ENCODE measurements around the gene PPM1A. TPM values are rescaled to one million over a fixed set of nuclear protein-coding genes. Genes with fewer than 3 reads are reported as not detected.

The PPM1A gene
- polyA plus RNA-seq, 3 donors, result 18.4 to 34.1 (median 21.5) TPM

GRCh38 chr14:60251877-60252276 lies 2.9 kb downstream of the PPM1A start:
- H3K36me3 Mint-ChIP-seq, result peaks cover 0 to 7% of the 10 kb centered on the region in 2 donors
- Histone ChIP-seq H3K9me3 (replicated peaks in 1 of 2; ENCODE audit: control insufficient read depth in 1 of 2, insufficient read depth in 1 of 2, low read length in 2 of 2) (no peaks in the 10 kb centered on the region), H3K4me2 (replicated peaks; ENCODE audit: extremely low read depth, low read length, poor library complexity, severe bottlenecking) (no peak overlapping the region), H3K9ac (ENCODE audit: insufficient read depth, low read length, poor library complexity, severe bottlenecking) (no peak overlapping the region), H3K4me1 (ENCODE audit: control insufficient read depth in 1 of 2, insufficient read depth in 2 of 2, low read length in 2 of 2) (peaks cover 34 to 39% of the 10 kb centered on the region in 2 donors), H3K36me3 (replicated peaks in 1 of 2; ENCODE audit: control insufficient read depth in 1 of 2, insufficient read depth in 2 of 2, low read length in 2 of 2) (no peaks in the 10 kb centered on the region), H3K27me3 (ENCODE audit: control insufficient read depth in 2 of 2, insufficient read depth in 2 of 2, low read length in 2 of 2) (no peaks in the 10 kb centered on the region), H2AFZ (ENCODE audit: insufficient read depth, low read depth, low read length, poor library complexity, severe bottlenecking) (no peak overlapping the region), H4K20me1 (ENCODE audit: insufficient read depth, low read length) (peaks cover 69% of the 10 kb centered on the region), H3K27ac (ENCODE audit: low read depth in 1 of 2, low read length in 2 of 2) (no peak overlapping the region), H3K79me2 (ENCODE audit: insufficient read depth, low read length) (peaks cover 71% of the 10 kb centered on the region), H3K4me3 (replicated peaks in 1 of 3; ENCODE audit: low read depth in 2 of 3, low read length in 3 of 3) (no peak overlapping the region)
- H3K4me3 Mint-ChIP-seq, result peak overlapping the region; percentile 36 to 56
- peaks cover 57% of the 10 kb centered on the region for H3K4me1 Mint-ChIP-seq
- TF ChIP-seq CTCF (IDR thresholded peaks at IDR 0.05), result no peak
- intact Hi-C loops (cut with micrococcal nuclease), result no loop called here
- H3K27ac Mint-ChIP-seq, result peak overlapping the region in 2 of 7 donors; percentile 3 to 44
- no peaks in the 10 kb centered on the region for H3K27me3 Mint-ChIP-seq (ENCODE audit: low read depth in 3 of 3)
- WGBS (ENCODE audit: insufficient coverage), result no CpG with 5 or more reads among the region's 1 CpG
- peaks cover 0 to 5% (median 0%) of the 10 kb centered on the region in 7 donors for H3K9me3 Mint-ChIP-seq
- no peak for DNase-seq

DNA sequence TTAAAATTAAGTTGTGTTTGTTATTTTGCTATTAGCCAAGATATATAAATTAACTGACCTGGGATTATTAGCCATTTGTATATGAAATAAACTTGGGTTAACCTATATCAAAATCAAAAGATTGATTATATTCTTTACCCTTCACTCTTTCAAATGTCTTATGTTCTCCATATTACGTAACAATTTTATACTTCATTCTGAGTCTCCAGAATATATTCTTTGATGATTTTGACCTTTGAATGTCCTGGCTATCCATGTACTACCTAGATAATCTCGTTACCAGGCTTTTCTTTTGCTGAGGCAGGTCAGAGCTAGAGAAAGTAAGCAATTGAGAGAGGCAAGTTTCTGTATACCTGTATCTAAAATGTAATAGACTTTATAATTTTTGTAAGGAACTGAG lies 3.6 kb downstream of the PPM1A start:
- H3K27ac Mint-ChIP-seq, result no peak overlapping the region
- H3K27me3 Mint-ChIP-seq (ENCODE audit: low read depth in 3 of 3), result no peaks in the 10 kb centered on the region
- no peak overlapping the region for H3K4me3 Mint-ChIP-seq
- H3K4me1 Mint-ChIP-seq, result peaks cover 50% of the 10 kb centered on the region
- intact Hi-C loops (cut with micrococcal nuclease), result no loop called here
- peaks cover 79% of the 10 kb centered on the region for H3K79me2 ChIP-seq (ENCODE audit: insufficient read depth, low read length)
- peaks cover 0 to 5% (median 0%) of the 10 kb centered on the region in 7 donors for H3K9me3 Mint-ChIP-seq
- H3K27ac ChIP-seq (ENCODE audit: low read depth in 1 of 2, low read length in 2 of 2), result no peak overlapping the region
- H4K20me1 ChIP-seq (ENCODE audit: insufficient read depth, low read length), result peaks cover 77% of the 10 kb centered on the region
- H3K4me2 ChIP-seq (replicated peaks; ENCODE audit: extremely low read depth, low read length, poor library complexity, severe bottlenecking), result no peak overlapping the region
- no CpG with 5 or more reads among the region's 2 CpGs for WGBS (ENCODE audit: insufficient coverage)
- peaks cover 27 to 31% of the 10 kb centered on the region in 2 donors for H3K4me1 ChIP-seq (ENCODE audit: control insufficient read depth in 1 of 2, insufficient read depth in 2 of 2, low read length in 2 of 2)
- H3K9ac ChIP-seq (ENCODE audit: insufficient read depth, low read length, poor library complexity, severe bottlenecking), result no peak overlapping the region
- no peak for TF ChIP-seq CTCF (IDR thresholded peaks at IDR 0.05)
- H2AFZ ChIP-seq (ENCODE audit: insufficient read depth, low read depth, low read length, poor library complexity, severe bottlenecking), result no peak overlapping the region
- peaks cover 0 to 7% of the 10 kb centered on the region in 2 donors for H3K36me3 Mint-ChIP-seq
- H3K9me3 ChIP-seq (replicated peaks in 1 of 2; ENCODE audit: control insufficient read depth in 1 of 2, insufficient read depth in 1 of 2, low read length in 2 of 2), result no peaks in the 10 kb centered on the region
- H3K36me3 ChIP-seq (replicated peaks in 1 of 2; ENCODE audit: control insufficient read depth in 1 of 2, insufficient read depth in 2 of 2, low read length in 2 of 2), result no peaks in the 10 kb centered on the region
- no peak for DNase-seq
- no peaks in the 10 kb centered on the region for H3K27me3 ChIP-seq (ENCODE audit: control insufficient read depth in 2 of 2, insufficient read depth in 2 of 2, low read length in 2 of 2)
- H3K4me3 ChIP-seq (replicated peaks in 1 of 3; ENCODE audit: low read depth in 2 of 3, low read length in 3 of 3), result no peak overlapping the region

All from CD14-positive monocyte (primary cell).